ENCODE results near the gene ENOX1.

GRCh38 chr13:43657485-43657884, 129.3 kb downstream of the ENOX1 start:
- TF ChIP-seq, protein P1, sequence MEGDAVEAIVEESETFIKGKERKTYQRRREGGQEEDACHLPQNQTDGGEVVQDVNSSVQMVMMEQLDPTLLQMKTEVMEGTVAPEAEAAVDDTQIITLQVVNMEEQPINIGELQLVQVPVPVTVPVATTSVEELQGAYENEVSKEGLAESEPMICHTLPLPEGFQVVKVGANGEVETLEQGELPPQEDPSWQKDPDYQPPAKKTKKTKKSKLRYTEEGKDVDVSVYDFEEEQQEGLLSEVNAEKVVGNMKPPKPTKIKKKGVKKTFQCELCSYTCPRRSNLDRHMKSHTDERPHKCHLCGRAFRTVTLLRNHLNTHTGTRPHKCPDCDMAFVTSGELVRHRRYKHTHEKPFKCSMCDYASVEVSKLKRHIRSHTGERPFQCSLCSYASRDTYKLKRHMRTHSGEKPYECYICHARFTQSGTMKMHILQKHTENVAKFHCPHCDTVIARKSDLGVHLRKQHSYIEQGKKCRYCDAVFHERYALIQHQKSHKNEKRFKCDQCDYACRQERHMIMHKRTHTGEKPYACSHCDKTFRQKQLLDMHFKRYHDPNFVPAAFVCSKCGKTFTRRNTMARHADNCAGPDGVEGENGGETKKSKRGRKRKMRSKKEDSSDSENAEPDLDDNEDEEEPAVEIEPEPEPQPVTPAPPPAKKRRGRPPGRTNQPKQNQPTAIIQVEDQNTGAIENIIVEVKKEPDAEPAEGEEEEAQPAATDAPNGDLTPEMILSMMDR (IDR thresholded peaks at IDR 0.05) = no peak
- no peak for TF ChIP-seq POLR2A (IDR thresholded peaks at IDR 0.05)
